Measurements from ENCODE around the gene LTB4R.
"Not testable (repeated sequence)": the region's sequence is repeated elsewhere in the genome, so short reads cannot be mapped to it uniquely, and the experiment has no call there.

Gene LTB4R

GRCh38 chr14:24348186-24348585 is 36.9 kb downstream of the LTB4R start:
- DNase-seq = no peak

GRCh38 chr14:24349742-24350141 is 38.4 kb downstream of the LTB4R start:
- no peak for DNase-seq

GRCh38 chr14:24351517-24351916 is 40.2 kb downstream of the LTB4R start:
- no peak for DNase-seq

- no peak for DNase-seq
These were observed 42.5 kb downstream of the LTB4R start for GRCh38 chr14:24353559-24354481.

GRCh38 chr14:24354482-24354825 is 43.2 kb downstream of the LTB4R start:
- DNase-seq = not testable (repeated sequence)

- no peak for DNase-seq
These were observed 43.7 kb downstream of the LTB4R start for GRCh38 chr14:24355009-24355408.

- DNase-seq = no peak
These were observed 44.9 kb downstream of the LTB4R start for GRCh38 chr14:24356208-24356607.

- DNase-seq = no peak
These were observed 49.0 kb downstream of the LTB4R start for GRCh38 chr14:24360281-24360680.

GRCh38 chr14:24361326-24361725 is 50.0 kb downstream of the LTB4R start:
- DNase-seq = no peak

- DNase-seq = no peak
These were observed 51.1 kb downstream of the LTB4R start for GRCh38 chr14:24362241-24362960.

GRCh38 chr14:24363401-24363800 is 52.1 kb downstream of the LTB4R start:
- no peak for DNase-seq

- no peak for DNase-seq
These were observed 53.5 kb downstream of the LTB4R start for GRCh38 chr14:24364841-24365240.

- DNase-seq = peak in 1 of 2 experiments; percentile 39
These were observed 54.5 kb downstream of the LTB4R start for GRCh38 chr14:24365600-24366412.

- DNase-seq = no peak
These were observed 55.1 kb downstream of the LTB4R start for GRCh38 chr14:24366413-24366720.

- peak; percentile 77 to 96 for DNase-seq
These were observed 55.6 kb downstream of the LTB4R start for GRCh38 chr14:24366721-24367513.

All from NCI-H446 (cell line).